Kasumi-1 (cell line): ENCODE results near the gene PTAR1.
"Not testable (repeated sequence)": the region's sequence is repeated elsewhere in the genome, so short reads cannot be mapped to it uniquely, and the experiment has no call there.

ENCODE experiments used
- DNase-seq, 2 experiments: peaks; one replicate each; lab custom pipeline; 2025; lab: John Stamatoyannopoulos, UW

The PTAR1 gene, protein sequence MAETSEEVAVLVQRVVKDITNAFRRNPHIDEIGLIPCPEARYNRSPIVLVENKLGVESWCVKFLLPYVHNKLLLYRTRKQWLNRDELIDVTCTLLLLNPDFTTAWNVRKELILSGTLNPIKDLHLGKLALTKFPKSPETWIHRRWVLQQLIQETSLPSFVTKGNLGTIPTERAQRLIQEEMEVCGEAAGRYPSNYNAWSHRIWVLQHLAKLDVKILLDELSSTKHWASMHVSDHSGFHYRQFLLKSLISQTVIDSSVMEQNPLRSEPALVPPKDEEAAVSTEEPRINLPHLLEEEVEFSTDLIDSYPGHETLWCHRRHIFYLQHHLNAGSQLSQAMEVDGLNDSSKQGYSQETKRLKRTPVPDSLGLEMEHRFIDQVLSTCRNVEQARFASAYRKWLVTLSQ

DNA sequence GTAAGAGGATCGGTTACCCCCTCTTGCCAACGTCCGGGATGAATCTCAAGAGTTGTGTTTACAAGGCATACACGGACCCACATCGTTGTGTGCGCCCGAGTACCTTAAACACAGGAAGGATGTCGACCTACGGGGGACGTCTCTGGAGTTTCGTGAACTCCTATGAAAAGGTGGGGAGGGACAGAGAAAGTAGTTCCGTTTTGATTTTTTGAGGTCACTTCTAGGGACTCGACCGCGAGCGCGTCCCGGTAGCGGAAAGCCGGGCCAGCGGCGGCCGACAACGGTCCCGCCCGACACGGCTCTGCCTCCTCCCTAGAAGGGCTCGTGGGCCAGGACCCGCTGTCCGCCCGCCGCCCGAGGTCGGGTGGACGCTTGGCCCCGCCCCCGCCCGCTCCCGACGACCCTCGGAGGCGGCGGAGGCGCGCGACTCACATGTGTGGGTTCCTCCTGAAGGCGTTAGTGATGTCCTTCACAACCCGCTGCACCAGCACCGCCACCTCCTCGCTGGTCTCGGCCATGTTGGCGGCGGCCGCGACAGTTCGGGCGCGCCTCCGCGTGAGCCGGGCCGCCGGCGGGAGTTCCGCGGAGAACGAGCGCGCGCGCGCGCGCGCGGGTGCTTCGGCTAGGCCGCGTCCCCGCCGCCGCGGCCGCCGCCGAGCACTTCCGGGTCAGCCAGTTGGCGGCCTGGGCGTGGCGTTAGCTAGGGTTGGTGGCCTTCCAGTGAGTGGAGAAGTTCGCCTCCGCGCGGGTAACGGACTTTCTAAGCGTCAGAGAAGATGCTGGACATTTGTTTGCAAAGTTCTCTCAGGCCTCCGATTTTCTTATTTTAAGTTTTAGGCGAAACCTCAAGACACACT is at the start of gene PTAR1:
Gene PTAR1 (minus strand): TSS at position 591 of the 857 bp plus-strand sequence. CDS start 73 bp downstream, at position 518.
- peak; percentile 81 to 86 for DNase-seq

DNA sequence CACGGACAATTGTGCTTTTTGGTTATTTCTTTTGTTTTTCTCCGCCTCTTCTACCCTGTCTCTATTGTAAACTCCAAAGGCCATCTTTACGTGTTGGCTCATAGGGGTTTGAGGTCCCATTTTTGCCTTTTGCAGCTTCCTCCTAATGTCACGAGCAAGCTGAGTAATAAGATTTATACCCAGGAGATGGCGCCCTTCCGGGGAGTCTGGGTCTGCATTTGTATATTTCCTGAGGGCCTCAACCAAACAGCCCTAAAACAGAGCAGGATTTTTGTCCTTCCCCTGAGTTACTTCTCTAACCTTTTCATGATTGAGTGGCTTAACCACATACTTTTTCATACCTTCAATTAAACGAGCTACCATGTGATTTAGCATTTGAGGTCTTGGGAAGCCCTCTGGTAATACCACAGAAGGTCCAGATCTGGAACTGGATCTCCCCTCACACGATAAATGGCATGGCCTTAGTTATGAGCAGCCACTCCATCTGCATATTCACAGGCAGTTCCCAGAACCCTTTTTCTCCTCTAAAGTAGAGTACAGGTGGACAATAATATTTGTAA is 49.6 kb upstream of the PTAR1 start:
- peak; percentile 23 to 31 for DNase-seq

DNA sequence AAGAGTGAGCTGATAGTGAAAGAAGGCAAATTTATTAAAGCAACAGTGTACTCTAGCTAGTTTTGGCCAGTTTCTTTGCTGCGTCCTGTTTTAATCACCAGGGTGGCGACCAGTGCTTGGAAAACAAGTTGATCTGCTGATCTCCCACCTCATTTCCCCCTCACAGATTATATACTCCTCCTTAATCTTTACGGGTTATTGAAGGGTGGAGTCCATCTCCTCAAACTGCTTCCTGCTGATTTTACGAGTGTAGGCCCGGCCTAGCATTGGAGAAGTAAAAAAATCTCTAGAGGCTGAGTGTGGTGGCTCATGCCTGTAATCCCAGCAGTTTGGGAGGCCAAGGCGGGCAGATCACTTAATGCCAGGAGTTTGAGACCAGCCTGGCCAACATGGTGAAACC is 46.8 kb upstream of the PTAR1 start:
- DNase-seq: no peak

DNA sequence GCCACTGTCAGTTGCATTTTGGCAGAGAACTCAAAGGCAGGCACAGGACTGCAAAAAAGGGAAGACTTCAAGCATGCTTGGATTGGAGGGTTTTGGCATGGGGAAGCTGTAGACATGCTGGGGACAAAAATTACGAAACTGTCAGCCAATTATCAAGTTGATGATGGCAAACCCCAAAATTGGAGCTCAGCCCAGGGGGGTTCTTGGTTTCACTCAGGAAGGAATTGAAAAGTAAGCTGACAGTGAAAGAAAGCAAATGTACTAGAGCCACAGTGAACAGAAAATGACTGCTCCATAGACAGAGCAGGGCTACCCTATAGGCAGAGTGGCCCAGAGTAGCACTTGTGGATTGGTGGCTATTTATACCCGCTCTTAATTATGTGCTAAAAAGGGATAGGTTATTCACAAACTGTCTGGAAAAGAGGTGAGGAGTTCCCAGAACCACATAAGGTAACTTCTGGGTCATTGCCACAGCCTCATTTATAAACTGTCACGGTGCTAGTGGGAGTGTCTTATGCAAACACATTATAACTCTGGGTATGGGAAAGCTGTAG is 46.2 kb upstream of the PTAR1 start:
- peak; percentile 66 to 72 for DNase-seq

DNA sequence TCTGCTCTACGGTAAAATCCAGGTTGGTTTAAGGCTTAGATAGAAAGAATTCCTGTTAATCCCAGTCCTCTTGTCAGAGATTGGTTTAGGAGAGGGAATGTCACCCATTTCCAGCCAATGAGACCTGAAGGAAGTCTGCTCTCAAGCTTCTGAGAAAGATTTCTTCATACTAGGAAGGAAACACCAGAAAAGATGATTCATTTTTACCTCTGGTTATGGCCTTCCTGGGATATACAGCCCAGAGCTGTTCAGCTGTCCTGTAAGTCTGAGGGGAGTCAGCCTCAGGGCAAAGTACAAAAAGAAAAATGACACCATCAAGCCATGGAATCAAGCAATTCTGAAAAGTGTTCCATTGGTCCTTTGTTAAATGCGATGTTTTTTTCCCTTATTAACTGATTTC is 42.2 kb upstream of the PTAR1 start:
- no peak for DNase-seq

DNA sequence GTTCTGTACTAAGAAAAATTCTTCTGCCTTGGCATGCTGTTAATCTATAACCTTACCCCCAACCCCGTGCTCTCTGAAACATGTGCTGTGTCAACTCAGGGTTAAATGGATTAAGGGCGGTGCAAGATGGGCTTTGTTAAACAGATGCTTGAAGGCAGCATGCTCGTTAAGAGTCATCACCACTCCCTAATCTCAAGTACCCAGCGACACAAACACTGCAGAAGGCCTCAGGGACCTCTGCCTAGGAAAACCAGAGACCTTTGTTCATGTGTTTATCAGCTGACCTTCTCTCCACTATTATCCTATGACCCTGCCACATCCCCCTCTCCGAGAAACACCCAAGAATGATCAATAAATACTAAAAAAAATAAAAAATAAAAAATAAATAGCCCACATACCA is 40.2 kb upstream of the PTAR1 start:
- DNase-seq: not testable (repeated sequence)

DNA sequence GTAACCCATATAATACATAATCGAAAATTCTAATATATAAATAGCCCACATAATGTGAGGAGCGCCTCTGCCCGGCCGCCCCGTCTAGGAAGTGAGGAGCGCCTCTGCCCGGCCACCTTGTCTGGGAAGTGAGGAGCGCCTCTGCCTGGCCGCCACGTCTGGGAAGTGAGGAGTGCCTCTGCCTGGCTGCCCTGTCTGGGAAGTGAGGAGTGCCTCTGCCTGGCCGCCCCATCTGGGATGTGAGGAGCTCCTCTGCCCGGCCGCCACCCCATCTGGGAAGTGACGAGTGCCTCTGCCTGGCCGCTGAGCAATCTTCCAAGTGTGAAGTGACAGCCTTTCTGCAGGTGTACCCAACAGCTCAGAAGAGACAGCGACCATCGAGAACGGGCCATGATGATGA is 39.7 kb upstream of the PTAR1 start:
- not testable (repeated sequence) for DNase-seq

DNA sequence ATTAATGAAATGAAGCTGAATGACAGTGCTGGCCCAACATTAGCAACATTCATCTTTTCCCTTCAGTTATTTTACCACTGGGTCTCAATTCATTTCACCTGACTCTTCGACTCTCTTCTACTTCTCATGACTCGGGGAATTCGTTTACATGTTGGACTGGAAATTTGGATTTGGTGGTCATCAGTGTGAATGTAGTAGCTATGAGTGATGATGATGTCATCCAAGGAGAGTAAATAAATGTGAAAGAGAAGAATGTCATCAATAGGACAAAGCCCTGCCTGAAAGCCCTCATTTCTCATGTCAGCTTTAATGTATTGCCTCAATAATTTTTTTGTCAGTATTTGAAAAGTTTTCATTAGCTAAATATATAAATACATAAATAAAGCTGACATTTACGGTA is 38.9 kb upstream of the PTAR1 start:
- no peak for DNase-seq

DNA sequence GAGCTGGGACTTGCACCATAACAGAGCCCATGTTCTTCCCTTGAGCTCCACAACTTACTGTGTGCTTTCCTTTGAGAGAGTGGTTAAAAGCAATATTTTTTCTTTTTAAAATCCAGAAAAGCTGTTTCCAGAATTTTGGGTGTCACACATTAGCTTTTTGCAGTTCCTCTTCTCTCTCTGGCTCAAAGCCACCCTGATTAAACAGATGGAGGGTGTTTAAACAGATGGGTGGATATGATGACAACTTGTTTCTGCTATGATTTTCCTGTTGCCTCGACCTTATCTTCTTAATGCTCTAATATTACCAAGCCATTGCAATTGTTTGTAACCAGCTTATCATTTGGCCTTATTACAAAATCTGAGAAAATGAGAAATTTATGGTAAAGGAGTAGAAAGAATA is 37.9 kb upstream of the PTAR1 start:
- no peak for DNase-seq

DNA sequence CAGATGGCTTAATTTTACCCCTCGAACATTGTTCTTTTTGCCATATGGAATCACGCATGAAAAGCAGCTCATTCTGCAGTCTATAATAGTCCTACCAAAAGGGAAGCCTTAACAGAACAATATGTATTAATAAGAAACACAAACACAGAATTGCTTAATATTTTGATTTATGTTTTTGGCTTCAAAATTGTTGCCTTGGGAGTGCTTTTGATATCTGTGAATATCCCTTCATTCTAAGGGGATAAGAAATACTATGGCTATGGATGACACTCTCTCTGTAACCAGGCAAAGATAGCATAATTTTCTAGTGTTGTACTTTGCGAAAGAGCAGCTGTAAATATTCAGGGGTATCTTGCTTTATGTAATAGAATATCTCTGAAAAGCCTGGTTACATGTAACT is 34.5 kb upstream of the PTAR1 start:
- no peak for DNase-seq

DNA sequence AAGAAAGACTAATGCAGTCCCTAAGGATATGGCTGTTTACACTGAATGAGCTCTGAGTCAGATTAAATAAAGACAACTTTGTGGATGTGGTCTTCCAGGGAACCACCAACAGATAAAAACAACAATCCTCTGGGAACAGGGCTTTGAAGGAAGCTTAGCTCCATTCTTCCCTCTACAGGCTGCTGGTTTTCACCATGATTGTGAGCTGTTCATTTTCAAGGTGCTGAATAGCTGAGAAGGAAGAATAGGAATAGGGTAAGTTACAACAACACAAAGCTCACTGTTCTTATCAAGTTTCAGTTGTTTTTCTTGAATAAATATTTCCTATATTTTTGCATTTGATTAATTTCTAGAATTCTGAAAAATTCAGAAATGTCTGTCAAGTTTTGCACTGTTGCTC is 25.9 kb upstream of the PTAR1 start:
- DNase-seq: peak; percentile 16 to 43

DNA sequence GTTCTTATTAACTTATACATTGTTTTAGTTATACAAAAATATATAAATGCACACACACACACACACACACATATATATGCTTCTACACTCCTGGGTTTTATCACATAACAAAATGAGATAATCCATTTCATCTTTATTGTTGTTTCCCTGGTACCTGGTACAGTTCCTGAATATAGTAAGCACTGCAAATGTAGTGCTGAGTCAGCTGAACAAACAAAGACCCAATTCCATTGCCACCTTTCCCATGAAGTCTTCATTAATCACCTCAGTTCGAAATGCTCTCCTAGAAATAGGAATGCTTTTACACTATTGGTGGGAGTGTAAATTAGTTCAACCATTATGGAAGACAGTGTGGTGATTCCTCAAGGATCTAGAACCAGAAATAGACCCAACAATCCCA is 13.4 kb upstream of the PTAR1 start:
- no peak for DNase-seq

DNA sequence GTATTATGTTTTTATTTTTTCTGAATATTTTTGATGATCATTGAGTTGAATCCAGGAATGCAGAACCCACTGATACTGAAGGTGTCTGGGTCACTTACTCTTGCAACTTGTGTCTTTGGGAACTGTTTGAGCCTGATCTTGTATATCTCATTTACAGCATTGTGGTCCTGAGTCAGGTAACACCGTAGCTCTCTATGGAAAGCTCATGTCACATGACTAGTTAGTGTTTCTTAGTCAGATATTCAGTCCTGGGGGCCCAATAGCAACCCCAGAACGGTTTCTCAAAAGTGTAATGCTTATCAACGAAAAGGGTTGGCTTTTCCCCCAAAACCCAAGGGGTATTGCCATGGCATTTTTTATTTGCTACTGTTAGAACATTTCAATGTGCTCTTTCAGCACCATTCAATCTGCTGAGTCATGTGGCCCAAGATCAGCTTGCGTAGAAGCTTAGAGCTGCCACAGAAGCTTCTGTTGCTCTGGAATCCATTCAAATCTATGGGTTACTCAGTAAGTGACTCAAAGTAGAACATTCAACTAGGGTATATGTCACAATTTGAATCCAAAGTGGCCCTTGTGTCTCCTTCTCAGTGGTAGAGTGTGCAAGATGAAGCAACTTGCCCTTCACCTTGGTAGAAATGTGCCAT is 12.1 kb upstream of the PTAR1 start:
- no peak for DNase-seq

DNA sequence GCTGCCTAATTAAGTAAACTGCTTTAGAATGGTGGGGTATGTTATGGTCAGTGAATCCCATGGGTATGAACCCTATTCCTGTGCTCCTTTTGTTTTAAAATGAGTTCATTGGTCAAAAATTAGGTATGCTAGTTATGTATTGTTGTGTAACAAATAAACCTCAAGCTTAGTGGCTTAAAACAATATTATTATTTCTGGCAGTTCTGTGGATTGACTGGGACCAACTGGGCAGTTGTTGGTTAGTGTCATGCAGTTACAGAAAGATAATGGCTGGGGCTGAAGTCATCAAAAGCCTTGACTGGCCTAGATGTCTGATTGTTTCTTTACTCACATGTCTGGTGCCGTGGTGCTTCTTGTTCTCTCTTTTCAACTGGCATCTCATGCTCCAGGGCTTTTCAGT is 8.9 kb upstream of the PTAR1 start:
- no peak for DNase-seq

DNA sequence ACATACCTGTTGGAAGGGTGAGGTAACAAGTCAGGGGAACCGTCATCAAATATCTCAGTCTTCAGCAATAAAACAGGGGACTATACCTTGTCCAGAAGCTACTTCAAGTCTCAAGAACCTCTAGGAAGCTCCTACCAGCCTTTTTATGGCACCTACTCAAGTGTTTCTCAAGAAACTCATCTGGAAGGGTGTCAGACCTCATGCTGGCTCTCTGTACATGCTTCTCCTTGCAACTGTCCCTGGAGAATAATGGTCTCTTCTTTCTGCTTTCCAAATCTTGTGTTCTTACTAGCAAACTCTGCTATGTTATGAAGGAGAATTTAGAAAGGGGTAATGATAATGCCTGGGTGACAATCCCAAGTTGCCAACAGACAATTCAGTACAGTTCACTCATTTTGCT is 8.3 kb upstream of the PTAR1 start:
- DNase-seq: no peak

DNA sequence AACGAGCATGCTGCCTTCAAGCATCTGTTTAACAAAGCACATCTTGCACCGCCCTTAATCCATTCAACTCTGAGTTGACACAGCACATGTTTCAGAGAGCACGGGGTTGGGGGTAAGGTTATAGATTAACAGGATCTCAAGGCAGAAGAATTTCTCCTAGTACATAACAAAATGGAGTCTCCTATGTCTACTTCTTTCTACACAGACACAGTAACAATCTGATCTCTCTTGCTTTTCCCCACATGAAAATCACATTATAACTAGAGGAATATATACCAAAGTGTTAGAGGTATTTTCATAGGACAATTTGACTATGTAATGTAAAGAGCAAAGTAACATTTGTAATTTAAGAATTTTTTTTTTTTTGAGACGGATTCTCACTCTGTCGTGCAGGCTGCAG is 4.1 kb upstream of the PTAR1 start:
- not testable (repeated sequence) for DNase-seq

DNA sequence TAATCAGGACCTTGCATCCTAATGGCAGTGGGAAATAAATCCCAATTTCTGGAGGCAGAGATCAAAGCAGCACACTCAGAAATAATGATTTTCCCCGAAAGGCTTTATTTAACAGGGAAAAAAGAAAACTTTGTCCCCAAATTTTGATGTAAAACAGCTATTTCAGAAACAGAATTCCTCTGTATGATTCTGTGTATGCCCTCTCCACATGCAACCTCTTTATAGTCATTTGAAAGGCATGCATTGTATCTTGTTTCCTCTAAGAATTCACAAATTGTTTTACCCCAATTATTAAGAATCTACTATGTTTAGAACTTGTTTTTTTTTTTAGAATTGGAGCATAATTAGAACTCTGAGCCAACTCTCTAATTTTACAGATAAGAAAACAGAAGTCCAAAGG is 2.7 kb upstream of the PTAR1 start:
- no peak for DNase-seq

DNA sequence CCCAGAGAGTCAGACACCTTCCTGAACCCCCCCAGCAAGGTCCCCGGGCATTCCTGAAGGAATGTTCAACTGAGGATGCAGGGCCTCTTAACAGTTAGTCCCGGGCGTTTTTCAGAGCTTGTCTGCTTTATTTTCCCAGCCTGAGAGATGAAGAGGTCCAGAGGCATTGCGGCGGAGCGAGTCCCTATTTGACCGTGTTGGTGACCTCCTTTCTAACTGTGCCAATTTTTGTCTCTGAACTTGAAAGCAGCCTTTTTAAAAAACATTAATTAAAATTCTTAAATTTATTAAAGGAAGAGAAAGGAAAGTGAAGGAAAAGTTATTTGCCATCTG is 433 bp upstream of the PTAR1 start:
- peak in 1 of 2 experiments; percentile 53 for DNase-seq

DNA sequence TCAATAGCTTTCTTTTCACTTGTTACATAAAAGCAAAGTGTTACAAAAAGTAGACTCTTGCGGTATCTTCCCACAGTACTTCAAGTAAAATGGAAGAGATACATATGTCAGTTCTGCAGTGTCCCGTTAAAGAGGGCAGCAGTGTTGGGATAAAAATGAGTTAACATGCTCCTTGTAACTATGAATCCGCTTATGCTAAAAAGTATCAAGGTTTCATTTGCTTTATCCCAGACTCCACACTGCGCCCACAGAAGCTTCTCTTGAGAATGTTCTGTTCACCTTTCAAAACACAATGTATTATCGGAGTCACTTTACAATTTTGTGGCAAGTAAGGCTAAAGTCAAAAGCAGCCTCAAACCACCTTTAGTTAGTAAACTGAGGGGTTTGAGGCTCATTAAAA is 790 bp downstream of the PTAR1 start:
- DNase-seq: peak in 1 of 2 experiments; percentile 41

DNA sequence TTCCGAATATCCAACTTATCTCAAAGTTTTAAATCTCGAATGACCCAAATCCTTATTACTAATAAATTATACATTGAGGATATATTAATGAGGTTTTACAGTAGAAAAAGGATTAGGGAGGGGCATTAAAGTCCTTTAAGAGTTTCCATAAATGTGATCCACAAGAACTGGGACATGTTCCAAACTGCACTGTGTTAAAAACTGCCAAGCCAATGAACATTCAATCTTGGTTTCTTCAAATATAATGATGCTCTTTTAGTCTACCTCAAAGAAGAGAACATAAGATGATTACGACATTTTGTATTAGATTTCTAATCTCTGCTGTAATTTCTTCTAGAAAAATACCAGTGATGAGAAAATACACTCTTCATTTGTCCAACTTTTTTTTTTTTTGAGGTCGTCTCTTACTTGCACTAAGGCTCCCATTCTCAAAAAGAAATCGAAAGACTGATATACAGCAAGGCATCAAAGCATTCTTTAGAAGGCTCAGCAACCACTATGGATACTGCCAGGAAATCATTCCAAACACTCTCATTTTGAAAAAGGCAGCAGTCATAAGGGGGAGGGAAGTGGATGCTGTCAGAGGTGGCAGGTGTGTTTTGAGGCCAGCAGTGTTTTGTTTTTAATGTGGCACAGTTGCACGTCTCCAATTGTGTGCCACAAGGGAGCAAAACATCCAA is 1.7 kb downstream of the PTAR1 start:
- no peak for DNase-seq

DNA sequence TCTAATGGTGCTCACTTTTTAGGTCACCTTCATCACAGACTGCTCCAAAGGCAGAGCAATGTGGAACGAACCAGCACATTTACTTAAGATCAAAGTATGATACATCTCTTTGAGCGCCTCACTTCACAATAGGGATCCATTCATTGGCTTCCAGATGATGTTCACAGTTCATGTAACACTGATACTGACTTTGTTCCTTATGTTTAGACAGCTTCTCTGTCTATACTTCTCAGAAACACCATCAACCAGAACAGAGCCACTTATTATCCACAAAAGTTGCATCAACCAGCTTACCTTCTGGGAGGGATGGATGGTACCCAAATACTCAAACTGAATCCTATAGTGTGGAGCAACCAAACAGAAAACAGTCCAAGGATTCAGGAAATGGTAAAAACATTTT is 4.6 kb downstream of the PTAR1 start:
- DNase-seq: no peak

DNA sequence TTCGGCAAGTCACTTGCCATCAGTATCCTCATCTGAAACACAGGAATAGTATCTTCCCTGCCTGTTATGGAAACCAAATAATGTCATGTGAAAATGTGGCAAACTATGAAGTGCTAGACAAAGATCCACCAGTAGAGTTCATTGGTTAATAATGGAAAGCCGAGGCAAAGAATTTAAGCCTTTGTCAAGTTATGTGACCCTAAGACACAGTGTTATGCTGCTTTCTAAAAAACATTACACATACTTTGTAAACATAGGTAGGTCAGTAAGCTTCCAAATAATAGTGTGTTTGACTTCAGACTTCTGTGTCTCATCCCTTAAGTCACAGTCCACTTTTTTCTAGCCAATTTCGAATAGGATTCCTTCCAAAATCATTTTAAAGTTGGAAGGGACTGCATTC is 6.0 kb downstream of the PTAR1 start:
- DNase-seq: no peak
